Mammary epithelial cell (primary cell): ENCODE data around the gene USB1.

Experiments
- EZH2 ChIP-seq: IDR thresholded peaks from 2 replicates; pipeline ENCODE4 v1.6.1; 2012; ENCODE audit warnings: low read length, inconsistent platforms, borderline replicate concordance
- TF ChIP-seq, protein P1 (sequence below), 2 donors: IDR thresholded peaks in 1 of 2; conservative IDR thresholded peaks in 1 of 2; 2 replicates each; pipeline ENCODE4 v1.5.1; 2011 to 2012; ENCODE audit warnings: inconsistent platforms in 2 of 2, low read length in 2 of 2, mild to moderate bottlenecking in 2 of 2, control low read depth in 1 of 2, low read depth in 1 of 2; ENCODE audit not compliant: insufficient read depth in 1 of 2; ENCODE audit errors: extremely low read depth in 1 of 2

- TF ChIP-seq, protein P1, sequence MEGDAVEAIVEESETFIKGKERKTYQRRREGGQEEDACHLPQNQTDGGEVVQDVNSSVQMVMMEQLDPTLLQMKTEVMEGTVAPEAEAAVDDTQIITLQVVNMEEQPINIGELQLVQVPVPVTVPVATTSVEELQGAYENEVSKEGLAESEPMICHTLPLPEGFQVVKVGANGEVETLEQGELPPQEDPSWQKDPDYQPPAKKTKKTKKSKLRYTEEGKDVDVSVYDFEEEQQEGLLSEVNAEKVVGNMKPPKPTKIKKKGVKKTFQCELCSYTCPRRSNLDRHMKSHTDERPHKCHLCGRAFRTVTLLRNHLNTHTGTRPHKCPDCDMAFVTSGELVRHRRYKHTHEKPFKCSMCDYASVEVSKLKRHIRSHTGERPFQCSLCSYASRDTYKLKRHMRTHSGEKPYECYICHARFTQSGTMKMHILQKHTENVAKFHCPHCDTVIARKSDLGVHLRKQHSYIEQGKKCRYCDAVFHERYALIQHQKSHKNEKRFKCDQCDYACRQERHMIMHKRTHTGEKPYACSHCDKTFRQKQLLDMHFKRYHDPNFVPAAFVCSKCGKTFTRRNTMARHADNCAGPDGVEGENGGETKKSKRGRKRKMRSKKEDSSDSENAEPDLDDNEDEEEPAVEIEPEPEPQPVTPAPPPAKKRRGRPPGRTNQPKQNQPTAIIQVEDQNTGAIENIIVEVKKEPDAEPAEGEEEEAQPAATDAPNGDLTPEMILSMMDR (conservative IDR thresholded peaks at IDR 0.05 in 1 of 2, IDR thresholded peaks at IDR 0.05 in 1 of 2; ENCODE audit: extremely low read depth in 1 of 2, insufficient read depth in 1 of 2, low read depth in 1 of 2, low read length in 2 of 2): no peak
- no peak for TF ChIP-seq EZH2
Measured at GRCh38 chr16:57996406-57997175, 4.6 kb upstream of the USB1 start.
